AG10803 (cell line): Measurements from ENCODE around the gene PSMB2.

Source experiments
- DNase-seq: peaks from one replicate; pipeline ENCODE4 v3.0.0; 2010; ENCODE audit warnings: low read depth
- H3K4me3 ChIP-seq: 2 replicates; pipeline ENCODE4 v1.5.1; 2011; ENCODE audit warnings: mild to moderate bottlenecking, low read length, control low read depth
- CTCF ChIP-seq: conservative IDR thresholded peaks from 2 replicates; pipeline ENCODE4 v1.5.1; 2011; ENCODE audit warnings: mild to moderate bottlenecking, low read length, control low read depth, inconsistent platforms

The PSMB2 gene

GRCh38 chr1:35555212-35555584 is 86.1 kb downstream of the PSMB2 start:
- H3K4me3 ChIP-seq, result no peak overlapping the region
- no peak for TF ChIP-seq CTCF
- no peak for DNase-seq

GRCh38 chr1:35554266-35555211 is 86.8 kb downstream of the PSMB2 start:
- no peak for DNase-seq
- no peak overlapping the region for H3K4me3 ChIP-seq
- TF ChIP-seq CTCF, result no peak

- no peak for TF ChIP-seq CTCF
These were observed 87.5 kb downstream of the PSMB2 start for GRCh38 chr1:35553851-35554250.

More at GRCh38 chr1:35553851-35554250, 87.5 kb downstream of the PSMB2 start:
- no peak for DNase-seq
- H3K4me3 ChIP-seq, result no peak overlapping the region
